Left lung (tissue), 10 donors: ENCODE measurements around the gene HES4. TPM values are rescaled to one million over a fixed set of nuclear protein-coding genes. Genes with fewer than 3 reads are reported as not detected.
"Not testable (repeated sequence)": the region's sequence is repeated elsewhere in the genome, so short reads cannot be mapped to it uniquely, and the experiment has no call there.

Source experiments
- ATAC-seq: fragments of 200-7000 bp; cut with Tn5 transposase; one replicate; pipeline ENCODE4 v1.9.1; 2020; ENCODE audit warnings: moderate library complexity
- DNase-seq, 4 donors: peaks; one replicate each; pipeline ENCODE4 v3.0.0-alpha.2; 2013 to 2020
- H3K27ac ChIP-seq, 2 donors: fragments of 200-600 bp; sonication (generic) in 1 of 2; one replicate each; pipeline versions ENCODE4 v1.5.0 to v1.8.0; 2020 to 2021
- H3K27me3 ChIP-seq, 2 donors: fragments of 200-600 bp; sonication (generic) in 1 of 2; one replicate each; pipeline versions ENCODE4 v1.5.0 to v1.8.0; 2020 to 2021
- H3K36me3 ChIP-seq, 2 donors: fragments of 200-600 bp; sonication (generic) in 1 of 2; one replicate each; pipeline versions ENCODE4 v1.5.0 to v1.8.0; 2020 to 2021
- H3K4me1 ChIP-seq, 2 donors: fragments of 200-600 bp; one replicate each; pipeline ENCODE4 v1.8.0; 2021
- H3K4me3 ChIP-seq, 2 donors: fragments of 200-600 bp; sonication (generic) in 1 of 2; one replicate each; pipeline versions ENCODE4 v1.5.0 to v1.8.0; 2020 to 2021; ENCODE audit warnings: mild to moderate bottlenecking in 1 of 2
- H3K9me3 ChIP-seq, 2 donors: fragments of 200-600 bp; sonication (generic) in 1 of 2; one replicate each; pipeline versions ENCODE4 v1.5.0 to v1.8.0; 2020 to 2021
- CTCF ChIP-seq, 2 donors: fragments of 200-600 bp; sonication (generic) in 1 of 2; IDR thresholded peaks; one replicate each; pipeline versions ENCODE4 v1.5.0 to v1.8.0; 2021; ENCODE audit warnings: antibody characterized with exemption in 2 of 2
- intact Hi-C, 2 donors: fragments of 100-400 bp; cut with DNase I; formaldehyde crosslinking; loops; one replicate each; pipeline versions ENCODE4 v1.11.2 to v1.14.2; 2022
- polyA plus RNA-seq, 6 donors: library from polyadenylated mRNA; unstranded; fragments of 120-200 nt; gene quantifications; one replicate each; pipeline ENCODE4 v1.2.1, GENCODE V29; 2013; ENCODE audit not compliant: insufficient read length in 6 of 6
- total RNA-seq, 2 donors: library from RNA; stranded (reverse); fragmentation: NEBNext Ultra II Directional; extraction: Animal tissue kit (Norgen Biotek cat#: 25700); gene quantifications; one replicate each; pipeline ENCODE4 v1.2.1, GENCODE V29; 2021
- donor health status: DM: no; HTN: yes; CAD: no.
- donor health status: DM: no; HTN: no; CAD: no.

The HES4 gene
- total and polyA plus RNA-seq, 8 donors, result 4.4 to 37.5 (median 10.2) TPM

- Histone ChIP-seq H3K4me3 (no peak overlapping the region), H3K27me3 (peaks cover 0 to 81% of the 10 kb centered on the region in 2 donors), H3K4me1 (peaks cover 5 to 8% of the 10 kb centered on the region in 2 donors), H3K27ac (no peak overlapping the region), H3K36me3 (no peaks in the 10 kb centered on the region), H3K9me3 (no peaks in the 10 kb centered on the region)
- no peak for ATAC-seq
- no peak for TF ChIP-seq CTCF (IDR thresholded peaks at IDR 0.05)
- intact Hi-C loops, result no loop called here
- peak in 1 of 4 donors; percentile 65 for DNase-seq
Observed at GRCh38 chr1:978069-978834, 21.6 kb downstream of the HES4 start.

DNA sequence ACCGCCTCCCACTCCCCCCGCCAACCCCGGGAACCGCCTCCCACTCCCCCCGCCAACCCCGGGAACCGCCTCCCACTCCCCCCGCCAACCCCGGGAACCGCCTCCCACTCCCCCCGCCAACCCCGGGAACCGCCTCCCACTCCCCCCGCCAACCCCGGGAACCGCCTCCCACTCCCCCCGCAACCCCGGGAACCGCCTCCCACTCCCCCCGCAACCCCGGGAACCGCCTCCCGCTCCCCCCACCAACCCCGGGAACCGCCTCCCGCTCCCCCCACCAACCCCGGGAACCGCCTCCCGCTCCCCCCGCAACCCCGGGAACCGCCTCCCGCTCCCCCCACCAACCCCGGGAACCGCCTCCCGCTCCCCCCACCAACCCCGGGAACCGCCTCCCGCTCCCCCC, 23.1 kb downstream of the HES4 start:
- H3K27ac ChIP-seq, H3K9me3 ChIP-seq, ATAC-seq, H3K36me3 ChIP-seq, DNase-seq, H3K4me3 ChIP-seq, H3K4me1 ChIP-seq, intact Hi-C loops: not testable (repeated sequence)
- H3K27me3 ChIP-seq, result peaks cover 7 to 81% of the 10 kb centered on the region in 2 donors

GRCh38 chr1:975896-976683, 23.8 kb downstream of the HES4 start:
- no peak overlapping the region for H3K27ac ChIP-seq
- H3K36me3 ChIP-seq, result no peaks in the 10 kb centered on the region
- H3K27me3 ChIP-seq, result peaks cover 14 to 81% of the 10 kb centered on the region in 2 donors
- no peaks in the 10 kb centered on the region for H3K9me3 ChIP-seq
- no peak overlapping the region for H3K4me3 ChIP-seq
- peak; percentile 91 for ATAC-seq
- DNase-seq, result peak; percentile 50 to 89 (median 72)
- peak in 1 of 2 donors; percentile 63 for TF ChIP-seq CTCF (IDR thresholded peaks at IDR 0.05)
- intact Hi-C loops, result no loop called here
- peaks cover 5 to 8% of the 10 kb centered on the region in 2 donors for H3K4me1 ChIP-seq

DNA sequence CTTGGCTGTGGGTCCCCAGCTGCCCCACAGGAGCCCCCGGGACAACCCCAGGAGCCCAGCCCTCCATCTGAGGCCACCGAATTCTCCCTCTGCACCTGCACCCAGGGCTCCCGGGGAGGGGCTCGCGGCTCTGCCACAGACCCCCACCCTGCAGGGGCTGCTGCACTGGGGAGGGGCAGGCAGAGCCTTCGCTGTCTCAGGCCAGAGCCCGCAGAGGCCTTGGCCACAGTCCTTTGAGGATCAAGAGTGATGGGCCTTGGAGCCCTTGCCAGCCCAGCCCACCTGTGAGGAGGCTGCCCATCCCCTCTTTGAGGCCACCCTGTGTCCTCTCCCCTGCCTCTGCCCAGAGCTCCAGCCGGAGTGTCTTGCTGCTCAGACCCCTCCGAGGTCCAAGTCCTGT, 24.5 kb downstream of the HES4 start:
- no peak for ATAC-seq
- H3K4me1 ChIP-seq, result peaks cover 5 to 8% of the 10 kb centered on the region in 2 donors
- H3K27me3 ChIP-seq, result peaks cover 21 to 81% of the 10 kb centered on the region in 2 donors
- no peaks in the 10 kb centered on the region for H3K36me3 ChIP-seq
- no peak for DNase-seq
- TF ChIP-seq CTCF (IDR thresholded peaks at IDR 0.05), result no peak
- H3K9me3 ChIP-seq, result no peaks in the 10 kb centered on the region
- H3K27ac ChIP-seq, result no peak overlapping the region
- H3K4me3 ChIP-seq, result no peak overlapping the region
- intact Hi-C loops, result no loop called here

DNA sequence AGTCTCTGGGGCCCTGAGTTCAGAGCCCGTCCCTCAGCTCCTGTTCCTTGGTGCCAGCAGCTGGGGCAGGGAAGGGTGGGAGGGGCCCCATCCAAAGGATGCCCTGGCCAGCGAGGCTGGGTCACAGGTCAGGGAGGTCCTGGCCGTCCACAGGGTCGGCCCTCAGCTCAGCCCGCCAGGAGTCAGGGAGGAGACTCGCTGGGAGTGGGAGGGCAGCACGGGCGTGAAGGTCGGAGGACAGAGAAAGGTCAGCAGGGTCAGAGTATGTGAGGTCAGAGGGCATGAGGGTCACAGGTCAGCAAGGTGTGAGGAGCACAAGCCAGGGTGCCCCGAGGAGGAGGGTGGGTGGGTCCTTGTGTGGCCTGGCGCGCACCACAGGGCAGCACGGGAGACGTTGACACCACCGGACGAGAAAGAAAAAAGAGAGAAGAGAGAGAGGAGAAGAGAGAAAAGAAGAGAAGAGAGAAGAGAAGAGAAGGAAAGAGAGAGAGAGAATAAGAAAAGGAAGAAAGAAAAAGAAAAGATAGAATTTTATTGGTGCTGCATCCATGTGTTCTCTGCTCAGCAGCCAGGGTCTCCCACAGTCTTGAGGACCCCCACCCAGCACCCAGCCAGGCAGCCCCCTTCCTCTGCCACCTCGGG, 25.1 kb downstream of the HES4 start:
- Histone ChIP-seq H3K4me3 (no peak overlapping the region), H3K36me3 (no peaks in the 10 kb centered on the region), H3K27me3 (peaks cover 24 to 83% of the 10 kb centered on the region in 2 donors), H3K9me3 (no peaks in the 10 kb centered on the region), H3K4me1 (peaks cover 5 to 8% of the 10 kb centered on the region in 2 donors), H3K27ac (no peak overlapping the region)
- ATAC-seq (no peak), DNase-seq (peak in 1 of 4 donors; percentile 75)
- intact Hi-C loops, result no loop called here
- no peak for TF ChIP-seq CTCF (IDR thresholded peaks at IDR 0.05)
